Peyer's patch (tissue), 4 donors: ENCODE measurements around the gene HIVEP2. TPM values are rescaled to one million over a fixed set of nuclear protein-coding genes. Genes with fewer than 3 reads are reported as not detected.

Experiments used
- DNase-seq, 3 donors: peaks; one replicate each; pipeline ENCODE4 v3.0.0-alpha.2; 2017 to 2019
- H3K27ac ChIP-seq, 4 donors: fragments of 200-600 bp; sonication (generic); one replicate each; pipeline ENCODE4 v1.5.1; 2016 to 2019
- H3K27me3 ChIP-seq, 2 donors: fragments of 200-600 bp; sonication (generic); one replicate each; pipeline ENCODE4 v1.5.1; 2019
- H3K36me3 ChIP-seq, 3 donors: fragments of 200-600 bp; sonication (generic); one replicate each; pipeline ENCODE4 v1.5.1; 2016 to 2019
- H3K4me1 ChIP-seq, 4 donors: fragments of 200-600 bp; sonication (generic); one replicate each; pipeline ENCODE4 v1.5.1; 2016 to 2019
- H3K4me3 ChIP-seq, 4 donors: fragments of 200-600 bp; sonication (generic); 1 replicate in 3 of 4; 2 replicates in 1 of 4; pipeline ENCODE4 v1.5.1; 2016 to 2019; ENCODE audit warnings: mild to moderate bottlenecking in 1 of 4
- H3K9me3 ChIP-seq, 4 donors: fragments of 200-600 bp; sonication (generic); one replicate each; pipeline ENCODE4 v1.5.1; 2016 to 2019; ENCODE audit warnings: mild to moderate bottlenecking in 1 of 4
- CTCF ChIP-seq, 6 experiments: fragments of 450-650 bp in 4 of 6; fragments of 200-600 bp in 2 of 6; sonication (generic) in 1 of 6; IDR thresholded peaks; one replicate each; pipeline ENCODE4 v1.5.1; 2017 to 2019; ENCODE audit warnings: antibody characterized with exemption in 6 of 6, mild to moderate bottlenecking in 3 of 6, moderate library complexity in 1 of 6
- POLR2A ChIP-seq, 2 donors: fragments of 450-650 bp; IDR thresholded peaks; one replicate each; pipeline ENCODE4 v1.5.1; 2017; ENCODE audit warnings: antibody characterized with exemption in 2 of 2, mild to moderate bottlenecking in 2 of 2, moderate library complexity in 2 of 2
- total RNA-seq, 4 donors: library from RNA; depleted of rRNA; stranded (reverse); fragments of >200 nt; gene quantifications; one replicate each; pipeline ENCODE4 v1.1.0, GENCODE V29; 2016

The HIVEP2 gene
- total RNA-seq, 4 donors from 2014 or later: 14.4 to 35.5 (median 19.5) TPM

- H3K36me3 ChIP-seq: no peaks in the 10 kb centered on the region
- no peak for TF ChIP-seq CTCF (IDR thresholded peaks at IDR 0.05)
- peak in 1 of 2 donors; percentile 39 for TF ChIP-seq POLR2A (IDR thresholded peaks at IDR 0.05)
- peaks cover 0 to 4% (median 0%) of the 10 kb centered on the region in 4 donors for H3K4me1 ChIP-seq
- peak overlapping the region; percentile 40 to 65 (median 58) for H3K27ac ChIP-seq
- H3K27me3 ChIP-seq: no peaks in the 10 kb centered on the region
- H3K4me3 ChIP-seq: no peak overlapping the region
- DNase-seq: peak in 2 of 3 donors; percentile 77 to 85
- no peaks in the 10 kb centered on the region for H3K9me3 ChIP-seq
Observed at GRCh38 chr6:142902636-142903053, 42.3 kb downstream of the HIVEP2 start.

- Histone ChIP-seq H3K27ac (peak overlapping the region in 1 of 4 donors; percentile 55), H3K4me1 (peaks cover 0 to 4% (median 0%) of the 10 kb centered on the region in 4 donors), H3K9me3 (no peaks in the 10 kb centered on the region), H3K27me3 (no peaks in the 10 kb centered on the region), H3K4me3 (no peak overlapping the region), H3K36me3 (no peaks in the 10 kb centered on the region)
- no peak for DNase-seq
- no peak for TF ChIP-seq POLR2A (IDR thresholded peaks at IDR 0.05)
- TF ChIP-seq CTCF (IDR thresholded peaks at IDR 0.05): no peak
Observed at GRCh38 chr6:142901611-142902010, 43.4 kb downstream of the HIVEP2 start.

GRCh38 chr6:142900227-142900971 is 44.6 kb downstream of the HIVEP2 start:
- Histone ChIP-seq H3K27ac (no peak overlapping the region), H3K4me3 (no peak overlapping the region), H3K36me3 (no peaks in the 10 kb centered on the region), H3K9me3 (no peaks in the 10 kb centered on the region), H3K27me3 (no peaks in the 10 kb centered on the region), H3K4me1 (peaks cover 0 to 4% (median 0%) of the 10 kb centered on the region in 4 donors)
- TF ChIP-seq CTCF (IDR thresholded peaks at IDR 0.05) (no peak), POLR2A (IDR thresholded peaks at IDR 0.05) (no peak)
- no peak for DNase-seq

GRCh38 chr6:142898927-142899895 is 45.8 kb downstream of the HIVEP2 start:
- H3K36me3 ChIP-seq: no peaks in the 10 kb centered on the region
- no peak overlapping the region for H3K27ac ChIP-seq
- H3K9me3 ChIP-seq: no peaks in the 10 kb centered on the region
- H3K27me3 ChIP-seq: no peaks in the 10 kb centered on the region
- no peak for DNase-seq
- peaks cover 0 to 4% (median 0%) of the 10 kb centered on the region in 4 donors for H3K4me1 ChIP-seq
- TF ChIP-seq POLR2A (IDR thresholded peaks at IDR 0.05) (no peak), CTCF (IDR thresholded peaks at IDR 0.05) (no peak)
- no peak overlapping the region for H3K4me3 ChIP-seq

GRCh38 chr6:142897659-142898058 is 47.3 kb downstream of the HIVEP2 start:
- Histone ChIP-seq H3K4me3 (no peak overlapping the region), H3K27me3 (no peaks in the 10 kb centered on the region), H3K9me3 (no peaks in the 10 kb centered on the region), H3K27ac (no peak overlapping the region), H3K4me1 (no peaks in the 10 kb centered on the region), H3K36me3 (no peaks in the 10 kb centered on the region)
- no peak for DNase-seq
- TF ChIP-seq CTCF (IDR thresholded peaks at IDR 0.05) (no peak), POLR2A (IDR thresholded peaks at IDR 0.05) (no peak)
